Activated CD8-positive, alpha-beta memory T cell treated with anti-CD3 and anti-CD28 coated beads, Interleukin-2, amount 50 U/mL, for 24 hours (primary cell): Measurements from ENCODE around the gene SAMD13.

Experiments used
- DNase-seq: peaks from one replicate; pipeline ENCODE4 v3.0.0-alpha.2; 2020; ENCODE audit errors: extremely low read depth

Gene SAMD13

GRCh38 chr1:84301004-84301784 is at the start of gene SAMD13:
SAMD13 (plus strand) TSS chr1:84301708; CDS start chr1:84303235, 1,527 bp downstream.
- no peak for DNase-seq

GRCh38 chr1:84253036-84253435 is 48.5 kb upstream of the SAMD13 start:
- DNase-seq, result no peak

GRCh38 chr1:84253891-84254290 is 47.6 kb upstream of the SAMD13 start:
- DNase-seq, result no peak

- DNase-seq, result no peak
Measured at GRCh38 chr1:84254703-84255238, 46.7 kb upstream of the SAMD13 start.

GRCh38 chr1:84255582-84255981 is 45.9 kb upstream of the SAMD13 start:
- DNase-seq, result no peak

GRCh38 chr1:84257617-84258016 is 43.9 kb upstream of the SAMD13 start:
- no peak for DNase-seq

GRCh38 chr1:84259376-84259775 is 42.1 kb upstream of the SAMD13 start:
- DNase-seq, result no peak

GRCh38 chr1:84259989-84260388 is 41.5 kb upstream of the SAMD13 start:
- no peak for DNase-seq

- DNase-seq, result no peak
Measured at GRCh38 chr1:84260852-84261518, 40.5 kb upstream of the SAMD13 start.

- DNase-seq, result no peak
Measured at GRCh38 chr1:84264961-84265360, 36.5 kb upstream of the SAMD13 start.

GRCh38 chr1:84265867-84266266 is 35.6 kb upstream of the SAMD13 start:
- DNase-seq, result no peak

- DNase-seq, result no peak
Measured at GRCh38 chr1:84266748-84267147, 34.8 kb upstream of the SAMD13 start.

- no peak for DNase-seq
Measured at GRCh38 chr1:84267476-84267875, 34.0 kb upstream of the SAMD13 start.

GRCh38 chr1:84268346-84268745 is 33.2 kb upstream of the SAMD13 start:
- no peak for DNase-seq

- no peak for DNase-seq
Measured at GRCh38 chr1:84269306-84269705, 32.2 kb upstream of the SAMD13 start.

- DNase-seq, result no peak
Measured at GRCh38 chr1:84271441-84272151, 29.9 kb upstream of the SAMD13 start.

GRCh38 chr1:84272401-84272800 is 29.1 kb upstream of the SAMD13 start:
- no peak for DNase-seq

- DNase-seq, result no peak
Measured at GRCh38 chr1:84277343-84278059, 24.0 kb upstream of the SAMD13 start.

GRCh38 chr1:84278905-84279304 is 22.6 kb upstream of the SAMD13 start:
- DNase-seq, result no peak

GRCh38 chr1:84280912-84281311 is 20.6 kb upstream of the SAMD13 start:
- DNase-seq, result no peak

- no peak for DNase-seq
Measured at GRCh38 chr1:84282780-84283333, 18.7 kb upstream of the SAMD13 start.
